Measurements from ENCODE around the gene ZDHHC14.

Gene ZDHHC14

DNA sequence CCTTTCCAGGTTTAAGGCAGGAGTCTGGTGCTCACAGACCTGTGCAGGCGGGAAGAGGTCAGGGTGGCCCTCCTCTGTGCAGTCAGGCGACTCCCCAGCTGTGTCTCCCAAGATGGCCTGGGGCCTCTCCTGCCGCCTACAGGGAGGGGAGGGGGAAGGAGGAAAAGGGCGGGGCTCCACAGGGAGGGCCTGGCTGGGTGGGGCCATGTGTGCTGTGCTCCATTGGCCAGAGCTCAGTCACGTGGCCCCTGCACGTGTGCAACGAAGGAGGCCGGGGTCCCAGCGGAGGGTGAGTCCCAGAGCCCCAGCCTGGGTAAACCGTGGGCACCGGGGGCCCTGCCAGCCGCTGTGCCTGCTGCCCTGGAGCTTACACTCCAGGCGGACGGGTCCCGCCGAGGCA is 211.6 kb downstream of the ZDHHC14 start:
- H3K9me3 ChIP-seq (ENCODE audit: control insufficient read depth, insufficient read depth, low read length) = peaks cover 32% of the 10 kb centered on the region
- H4K20me1 ChIP-seq (ENCODE audit: control insufficient read depth, insufficient read depth, low read depth, low read length) = no peaks in the 10 kb centered on the region; the same call in 1 of the 2 replicates
- peaks cover 10% of the 10 kb centered on the region for H3K4me1 ChIP-seq (ENCODE audit: control insufficient read depth, low read length)
- H3K4me3 ChIP-seq (ENCODE audit: low read length) = no peak overlapping the region
- no peak overlapping the region for H3K4me2 ChIP-seq (ENCODE audit: low read length)
- H3K36me3 ChIP-seq (ENCODE audit: control insufficient read depth, low read length) = no peaks in the 10 kb centered on the region
- H3F3A ChIP-seq (ENCODE audit: control insufficient read depth, insufficient read depth) = no peaks in the 10 kb centered on the region
- no peaks in the 10 kb centered on the region for H3K27me3 ChIP-seq (ENCODE audit: control insufficient read depth, low read length)
- H3K27ac ChIP-seq (ENCODE audit: low read depth, low read length) = no peak overlapping the region
- TF ChIP-seq, protein P1, sequence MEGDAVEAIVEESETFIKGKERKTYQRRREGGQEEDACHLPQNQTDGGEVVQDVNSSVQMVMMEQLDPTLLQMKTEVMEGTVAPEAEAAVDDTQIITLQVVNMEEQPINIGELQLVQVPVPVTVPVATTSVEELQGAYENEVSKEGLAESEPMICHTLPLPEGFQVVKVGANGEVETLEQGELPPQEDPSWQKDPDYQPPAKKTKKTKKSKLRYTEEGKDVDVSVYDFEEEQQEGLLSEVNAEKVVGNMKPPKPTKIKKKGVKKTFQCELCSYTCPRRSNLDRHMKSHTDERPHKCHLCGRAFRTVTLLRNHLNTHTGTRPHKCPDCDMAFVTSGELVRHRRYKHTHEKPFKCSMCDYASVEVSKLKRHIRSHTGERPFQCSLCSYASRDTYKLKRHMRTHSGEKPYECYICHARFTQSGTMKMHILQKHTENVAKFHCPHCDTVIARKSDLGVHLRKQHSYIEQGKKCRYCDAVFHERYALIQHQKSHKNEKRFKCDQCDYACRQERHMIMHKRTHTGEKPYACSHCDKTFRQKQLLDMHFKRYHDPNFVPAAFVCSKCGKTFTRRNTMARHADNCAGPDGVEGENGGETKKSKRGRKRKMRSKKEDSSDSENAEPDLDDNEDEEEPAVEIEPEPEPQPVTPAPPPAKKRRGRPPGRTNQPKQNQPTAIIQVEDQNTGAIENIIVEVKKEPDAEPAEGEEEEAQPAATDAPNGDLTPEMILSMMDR (IDR thresholded peaks at IDR 0.05; ENCODE audit: low read depth, low read length, poor library complexity, severe bottlenecking) = no peak
- TF ChIP-seq EZH2phosphoT487 (IDR thresholded peaks at IDR 0.05; ENCODE audit: borderline replicate concordance, low read length) = no peak
- H3K9me2 ChIP-seq (replicated peaks; ENCODE audit: control insufficient read depth, low read length) = no peaks in the 10 kb centered on the region
- no peaks in the 10 kb centered on the region for H3K79me2 ChIP-seq (ENCODE audit: control insufficient read depth, low read length)

DNA sequence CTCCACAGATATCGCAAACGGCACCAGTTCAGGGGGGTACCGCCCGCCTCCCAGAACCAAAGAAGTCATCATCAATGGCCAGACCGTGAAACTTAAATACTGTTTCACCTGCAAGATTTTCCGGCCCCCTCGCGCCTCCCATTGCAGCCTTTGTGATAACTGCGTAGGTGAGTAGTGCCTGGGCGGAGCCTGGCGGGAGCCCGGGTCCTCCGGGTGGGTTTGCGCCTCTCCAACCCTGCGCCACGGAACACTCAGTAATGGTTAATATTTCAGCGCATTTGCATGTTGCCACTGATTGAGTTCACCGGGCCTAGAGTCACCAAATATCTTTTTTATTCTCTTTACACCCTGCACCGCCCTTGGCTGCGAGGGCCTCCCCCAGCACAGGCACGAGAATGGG is 212.0 kb downstream of the ZDHHC14 start:
- Histone ChIP-seq H3K4me1 (ENCODE audit: control insufficient read depth, low read length) (peaks cover 15% of the 10 kb centered on the region), H3F3A (ENCODE audit: control insufficient read depth, insufficient read depth) (no peaks in the 10 kb centered on the region), H3K9me3 (ENCODE audit: control insufficient read depth, insufficient read depth, low read length) (peaks cover 32% of the 10 kb centered on the region), H3K9me2 (replicated peaks; ENCODE audit: control insufficient read depth, low read length) (no peaks in the 10 kb centered on the region), H3K27ac (ENCODE audit: low read depth, low read length) (no peak overlapping the region), H3K79me2 (ENCODE audit: control insufficient read depth, low read length) (no peaks in the 10 kb centered on the region), H3K27me3 (ENCODE audit: control insufficient read depth, low read length) (no peaks in the 10 kb centered on the region), H3K36me3 (ENCODE audit: control insufficient read depth, low read length) (no peaks in the 10 kb centered on the region), H3K4me2 (ENCODE audit: low read length) (no peak overlapping the region), H4K20me1 (ENCODE audit: control insufficient read depth, insufficient read depth, low read depth, low read length) (no peaks in the 10 kb centered on the region; the same call in 1 of the 2 replicates), H3K4me3 (ENCODE audit: low read length) (no peak overlapping the region)
- TF ChIP-seq, protein P1 (IDR thresholded peaks at IDR 0.05; ENCODE audit: low read depth, low read length, poor library complexity, severe bottlenecking) = no peak
- TF ChIP-seq EZH2phosphoT487 (IDR thresholded peaks at IDR 0.05; ENCODE audit: borderline replicate concordance, low read length) = no peak

DNA sequence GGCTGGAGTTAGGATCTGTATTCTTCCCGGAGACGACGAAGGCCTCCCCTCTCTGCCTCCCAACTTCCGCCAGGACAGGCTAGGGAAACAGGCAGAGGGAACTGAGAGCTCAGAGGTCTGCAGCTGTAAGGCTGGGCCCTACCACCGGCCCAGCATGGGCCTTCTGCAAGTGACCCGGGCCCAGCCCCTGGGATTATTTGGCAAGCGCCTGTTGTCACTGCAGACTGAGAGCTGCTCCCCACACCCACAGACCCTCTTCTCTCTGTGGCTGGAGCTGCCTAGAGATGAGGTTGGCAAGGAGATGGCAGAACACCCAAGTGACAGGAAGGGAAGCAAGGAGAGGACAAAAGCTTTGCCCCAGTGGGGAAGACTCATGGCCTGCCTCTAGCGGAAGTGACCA is 212.6 kb downstream of the ZDHHC14 start:
- no peak overlapping the region for H3K4me3 ChIP-seq (ENCODE audit: low read length)
- H3F3A ChIP-seq (ENCODE audit: control insufficient read depth, insufficient read depth) = no peaks in the 10 kb centered on the region
- no peaks in the 10 kb centered on the region for H3K36me3 ChIP-seq (ENCODE audit: control insufficient read depth, low read length)
- H4K20me1 ChIP-seq (ENCODE audit: control insufficient read depth, insufficient read depth, low read depth, low read length) = no peaks in the 10 kb centered on the region; the same call in 1 of the 2 replicates
- no peaks in the 10 kb centered on the region for H3K79me2 ChIP-seq (ENCODE audit: control insufficient read depth, low read length)
- peaks cover 30% of the 10 kb centered on the region for H3K9me3 ChIP-seq (ENCODE audit: control insufficient read depth, insufficient read depth, low read length)
- TF ChIP-seq, protein P1 (IDR thresholded peaks at IDR 0.05; ENCODE audit: low read depth, low read length, poor library complexity, severe bottlenecking) = no peak
- TF ChIP-seq EZH2phosphoT487 (IDR thresholded peaks at IDR 0.05; ENCODE audit: borderline replicate concordance, low read length) = no peak
- no peak overlapping the region for H3K4me2 ChIP-seq (ENCODE audit: low read length)
- no peaks in the 10 kb centered on the region for H3K27me3 ChIP-seq (ENCODE audit: control insufficient read depth, low read length)
- peaks cover 21% of the 10 kb centered on the region for H3K4me1 ChIP-seq (ENCODE audit: control insufficient read depth, low read length)
- no peaks in the 10 kb centered on the region for H3K9me2 ChIP-seq (replicated peaks; ENCODE audit: control insufficient read depth, low read length)
- no peak overlapping the region for H3K27ac ChIP-seq (ENCODE audit: low read depth, low read length)
